Stimulated activated naive CD4-positive, alpha-beta T cell (primary cell): ENCODE measurements around the gene SMO.
"Not testable (repeated sequence)": the region's sequence is repeated elsewhere in the genome, so short reads cannot be mapped to it uniquely, and the experiment has no call there.

Experiments used
- DNase-seq, 6 experiments: peaks; one replicate each; lab custom pipeline; 2025; lab: John Stamatoyannopoulos, UW

Gene SMO

GRCh38 chr7:129238546-129238945 is 50.1 kb downstream of the SMO start:
- no peak for DNase-seq

DNA sequence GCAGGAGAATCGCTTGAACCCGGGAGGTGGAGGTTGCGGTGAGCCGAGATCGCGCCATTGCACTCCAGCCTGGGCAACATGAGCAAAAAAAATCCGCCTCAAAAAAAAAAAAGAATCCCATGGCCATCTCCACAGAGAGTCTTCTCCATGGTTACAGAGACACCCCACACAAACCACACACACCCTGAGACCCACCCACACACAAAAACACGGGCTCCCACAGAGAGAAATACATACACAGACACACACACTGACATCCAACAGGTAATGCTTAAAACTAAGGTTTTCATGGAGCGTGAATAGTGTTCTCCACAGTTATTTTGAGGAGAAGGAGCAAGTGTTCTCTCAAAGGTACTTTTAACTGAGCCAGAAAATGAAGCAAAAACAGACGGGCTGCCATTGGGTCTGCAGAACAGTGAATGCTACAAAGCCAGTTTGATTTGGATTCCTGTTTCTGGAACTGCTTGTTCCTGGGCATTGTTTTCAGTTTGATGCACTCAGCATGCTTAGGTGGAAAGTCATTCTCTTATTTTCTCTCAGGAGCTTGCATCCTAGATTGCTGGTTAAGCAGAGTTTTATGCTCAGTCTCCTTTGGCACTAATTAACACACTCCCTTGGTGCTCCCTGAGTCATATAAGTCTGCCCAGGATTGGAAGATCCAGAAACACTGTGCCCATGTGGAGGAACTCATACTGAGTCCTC is 51.8 kb downstream of the SMO start:
- DNase-seq, result no peak

DNA sequence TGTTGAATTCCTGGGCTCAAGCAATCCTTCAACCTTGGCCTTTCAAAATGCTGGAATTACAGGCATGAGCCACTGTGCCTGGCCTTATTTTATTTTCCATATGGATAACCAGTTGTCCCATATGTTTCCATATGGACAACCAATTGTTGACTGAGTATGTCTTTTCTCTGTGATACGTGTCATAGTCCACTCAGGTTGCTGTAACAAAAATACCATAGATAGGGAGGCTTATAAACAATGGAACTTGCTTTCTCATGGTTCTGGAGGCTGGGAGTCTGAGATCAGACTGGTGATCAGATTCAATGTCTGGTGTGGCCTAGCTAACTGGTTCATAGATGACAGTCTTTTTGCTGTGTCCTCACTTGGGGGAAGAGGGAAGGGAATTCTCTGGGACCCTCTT is 55.8 kb downstream of the SMO start:
- DNase-seq, result no peak

DNA sequence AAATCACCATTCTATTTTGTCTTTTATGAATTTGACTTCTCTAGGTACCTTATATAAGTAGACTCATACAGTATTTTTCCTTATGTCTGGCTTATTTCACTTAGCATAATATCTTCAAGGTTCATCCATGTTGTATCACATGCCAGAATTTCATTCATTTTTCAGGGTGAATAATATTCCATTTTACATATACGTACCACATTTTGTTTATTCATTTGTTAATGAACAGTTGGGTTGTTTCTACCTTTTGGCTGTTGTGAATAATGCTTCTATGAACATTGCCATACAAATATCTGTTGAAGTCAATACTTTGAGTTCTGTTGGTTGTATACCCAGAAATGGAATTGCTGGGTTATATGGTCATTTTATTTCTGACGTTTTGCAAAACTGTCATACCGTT is 57.1 kb downstream of the SMO start:
- no peak for DNase-seq

DNA sequence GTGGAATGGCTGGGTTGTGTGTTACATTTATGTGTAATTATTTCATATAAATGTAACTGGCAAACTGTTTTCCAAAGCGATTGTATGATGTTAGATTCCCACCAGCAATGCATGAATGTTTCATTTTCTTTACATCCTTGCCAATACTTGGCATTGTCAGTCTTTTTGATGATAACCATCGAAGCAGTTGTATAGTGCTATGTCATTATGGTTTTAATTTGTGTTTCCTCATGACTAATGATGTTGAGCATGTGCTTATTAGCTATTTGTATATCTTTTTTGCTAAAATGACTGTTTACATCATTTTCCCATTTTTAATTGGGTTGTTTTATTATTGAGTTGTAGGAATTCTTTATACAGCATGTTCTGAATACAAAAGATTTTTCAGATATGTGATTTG is 58.7 kb downstream of the SMO start:
- DNase-seq, result no peak

DNA sequence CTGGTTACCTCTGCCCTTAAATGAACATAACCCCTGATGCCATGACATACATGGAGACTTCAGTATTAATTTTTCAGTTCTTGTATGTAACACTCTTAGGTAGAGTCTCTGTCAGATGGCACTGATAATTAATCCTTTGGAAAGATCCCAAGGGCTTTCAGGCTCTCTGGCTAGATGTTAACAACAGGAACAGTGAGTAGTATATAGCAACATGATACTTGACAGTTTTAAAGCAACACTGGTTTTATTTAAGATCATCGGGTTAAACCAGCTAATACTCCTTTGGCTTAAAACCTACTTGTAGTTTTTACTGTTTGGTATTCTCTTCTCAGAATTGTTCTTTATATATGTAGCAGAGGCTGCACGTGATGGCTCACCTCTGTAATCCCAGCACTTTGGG is 63.7 kb downstream of the SMO start:
- no peak for DNase-seq

GRCh38 chr7:129252603-129253002 is 64.2 kb downstream of the SMO start:
- not testable (repeated sequence) for DNase-seq

GRCh38 chr7:129255800-129256199 is 67.4 kb downstream of the SMO start:
- no peak for DNase-seq

GRCh38 chr7:129256221-129256620 is 67.8 kb downstream of the SMO start:
- DNase-seq, result no peak

- DNase-seq, result no peak
Observed at GRCh38 chr7:129257168-129257567, 68.7 kb downstream of the SMO start.

GRCh38 chr7:129258649-129259389 is 70.4 kb downstream of the SMO start:
- peak in 1 of 6 experiments; percentile 7 for DNase-seq

GRCh38 chr7:129262324-129262723 is 73.9 kb downstream of the SMO start:
- no peak for DNase-seq
